Measurements from ENCODE around the gene BTRC. TPM values are rescaled to one million over a fixed set of nuclear protein-coding genes. Genes with fewer than 3 reads are reported as not detected.

BTRC gene
- total RNA-seq, 1 experiment from 2014 or later, result 45.4 TPM

DNA sequence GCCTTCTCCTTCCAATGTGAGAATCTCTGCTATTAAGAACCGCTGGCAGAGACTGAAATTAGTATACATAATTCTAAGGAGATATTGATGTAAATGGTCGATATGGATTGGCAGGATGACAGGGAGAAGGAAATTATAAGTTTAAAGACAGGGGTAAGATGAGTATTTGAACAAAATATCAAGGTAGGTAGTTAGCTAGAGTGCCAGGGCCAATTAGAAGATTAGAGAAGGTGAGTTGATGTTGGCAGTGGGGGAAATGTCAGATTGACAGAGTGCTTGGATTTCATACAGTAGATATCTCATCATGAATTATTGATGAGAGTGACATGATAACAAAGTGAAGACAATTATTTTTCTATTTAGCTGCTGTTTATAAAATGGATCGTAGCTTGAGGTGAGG, 74.1 kb downstream of the BTRC start:
- Histone ChIP-seq H3K27me3 (no peaks in the 10 kb centered on the region), H3K27ac (no peak overlapping the region), H3K4me3 (no peak overlapping the region), H3K36me3 (no peaks in the 10 kb centered on the region), H3K9me3 (replicated peaks) (no peaks in the 10 kb centered on the region), H3K4me1 (no peaks in the 10 kb centered on the region)
- no peak for DNase-seq

DNA sequence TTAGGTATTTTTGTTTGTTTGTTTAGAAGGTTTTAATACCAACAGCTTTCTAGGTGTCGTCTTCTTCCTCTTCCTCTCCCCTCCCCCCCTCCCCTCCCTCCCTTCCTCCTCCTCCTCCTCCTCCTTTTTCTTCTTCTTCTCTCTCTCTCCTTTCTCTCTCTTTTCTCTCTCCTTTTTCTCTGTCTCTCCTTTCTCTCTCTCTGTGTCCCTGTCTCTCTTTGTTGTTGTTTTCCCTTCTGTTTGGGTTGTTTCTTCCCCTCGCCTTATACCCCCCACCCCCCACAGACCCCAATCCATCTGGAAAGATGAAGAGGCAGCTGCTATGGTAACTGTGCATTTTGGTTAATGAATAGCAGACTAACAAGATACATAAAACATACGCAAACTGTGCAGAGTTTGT, 75.5 kb downstream of the BTRC start:
- no peak for DNase-seq
- Histone ChIP-seq H3K4me1 (no peaks in the 10 kb centered on the region), H3K9me3 (replicated peaks) (no peaks in the 10 kb centered on the region), H3K27me3 (no peaks in the 10 kb centered on the region), H3K4me3 (no peak overlapping the region), H3K36me3 (no peaks in the 10 kb centered on the region; the same call in 1 of the 2 replicates), H3K27ac (no peak overlapping the region)

DNA sequence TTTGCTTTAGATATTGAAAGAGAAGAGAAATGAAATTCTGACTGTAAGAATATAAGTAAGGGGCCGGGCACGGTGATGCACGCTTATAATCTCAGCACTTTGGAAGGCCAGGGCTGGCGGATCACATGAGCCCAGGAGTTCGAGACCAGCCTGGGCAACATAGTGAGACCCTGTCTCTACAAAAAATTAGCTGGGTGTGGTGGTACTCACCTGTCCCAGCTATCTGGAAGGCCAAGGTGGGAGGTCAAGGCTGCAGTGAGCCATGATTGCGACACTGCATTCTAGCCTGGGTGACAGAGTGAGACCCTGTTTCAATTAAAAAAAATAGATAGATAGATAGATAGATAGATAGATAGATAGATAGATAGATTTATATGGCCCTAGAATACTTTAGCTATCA, 82.3 kb downstream of the BTRC start:
- H3K27ac ChIP-seq, result no peak overlapping the region
- no peaks in the 10 kb centered on the region for H3K27me3 ChIP-seq
- peaks cover 15% of the 10 kb centered on the region for H3K4me1 ChIP-seq
- no peaks in the 10 kb centered on the region; the same call in 1 of the 2 replicates for H3K36me3 ChIP-seq
- H3K9me3 ChIP-seq (replicated peaks), result no peaks in the 10 kb centered on the region
- H3K4me3 ChIP-seq, result no peak overlapping the region
- no peak for DNase-seq

DNA sequence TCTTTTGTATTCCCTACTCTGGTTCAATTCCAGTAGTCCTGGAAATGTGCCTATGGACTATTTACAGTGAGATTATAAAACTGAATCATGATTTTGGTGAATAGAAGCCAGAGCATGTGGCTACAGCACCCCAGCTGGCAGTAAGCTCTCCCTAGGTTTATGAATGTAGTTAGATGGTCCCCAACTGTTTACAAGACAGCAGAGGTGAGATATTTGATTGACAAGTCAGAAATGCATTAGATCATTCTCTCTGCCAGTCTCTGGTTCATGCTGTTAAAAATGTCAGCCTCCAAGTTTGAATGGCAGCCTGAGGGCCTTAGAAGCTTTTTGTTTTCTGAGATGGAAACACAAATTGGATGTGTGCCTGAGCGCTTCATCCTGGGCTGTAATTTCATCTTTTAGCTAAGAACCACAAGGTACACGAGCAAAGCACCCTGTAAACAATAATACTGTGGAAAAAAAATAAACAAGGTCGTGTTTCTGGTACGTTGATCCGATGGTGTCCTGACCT, 85.0 kb downstream of the BTRC start:
- H3K4me1 ChIP-seq, result peaks cover 21% of the 10 kb centered on the region
- no peak for DNase-seq
- no peaks in the 10 kb centered on the region for H3K27me3 ChIP-seq
- no peaks in the 10 kb centered on the region for H3K9me3 ChIP-seq (replicated peaks)
- H3K4me3 ChIP-seq, result no peak overlapping the region
- H3K36me3 ChIP-seq, result no peaks in the 10 kb centered on the region
- no peak overlapping the region for H3K27ac ChIP-seq

DNA sequence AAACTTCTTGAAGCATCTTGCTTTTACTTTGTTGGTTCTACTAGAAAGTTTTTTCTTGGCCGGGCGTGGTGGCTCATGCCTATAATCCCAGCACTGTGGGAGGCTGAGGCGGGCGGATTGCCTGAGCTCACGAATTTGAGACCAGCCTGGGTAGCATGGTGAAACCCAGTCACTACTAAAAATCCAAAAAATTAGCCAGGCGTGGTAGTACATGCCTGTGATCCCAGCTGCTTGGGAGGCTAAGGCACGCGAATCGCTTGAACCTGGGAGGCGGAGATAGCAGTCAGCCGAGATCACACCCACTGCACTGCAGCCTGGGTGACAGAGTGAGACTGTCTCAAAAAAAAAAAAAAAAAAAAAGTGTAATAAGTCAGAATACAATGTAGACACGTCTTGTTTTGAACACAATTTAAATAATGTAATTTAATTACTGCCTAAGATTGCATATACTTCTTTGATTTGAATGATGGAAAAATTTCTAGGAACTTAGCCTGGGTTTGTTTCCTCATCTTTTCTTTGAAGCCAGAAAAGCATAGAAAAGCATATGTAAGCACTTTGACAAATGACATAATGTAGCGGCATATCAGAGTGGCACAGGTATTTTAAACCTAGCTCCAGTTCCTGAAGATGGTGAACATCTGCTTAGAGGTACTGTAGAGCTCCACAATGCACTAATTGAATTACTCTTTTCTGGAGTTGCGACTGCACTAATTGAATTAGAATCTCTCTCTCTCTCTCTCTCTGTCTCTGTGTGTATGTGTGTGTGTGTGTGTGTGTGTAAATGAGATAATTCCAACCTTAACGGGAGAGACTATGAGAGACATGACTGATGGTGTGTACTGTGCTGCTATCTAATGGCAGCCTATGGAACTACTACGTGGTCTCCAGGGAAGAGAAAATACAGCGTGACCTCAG, 87.8 kb downstream of the BTRC start:
- no peaks in the 10 kb centered on the region for H3K9me3 ChIP-seq (replicated peaks)
- H3K27me3 ChIP-seq, result no peaks in the 10 kb centered on the region
- DNase-seq, result peak; percentile 77 to 94
- H3K36me3 ChIP-seq, result no peaks in the 10 kb centered on the region
- H3K4me1 ChIP-seq, result peaks cover 26% of the 10 kb centered on the region
- peak overlapping the region; percentile 1; the same call in 1 of the 2 replicates for H3K27ac ChIP-seq
- H3K4me3 ChIP-seq, result no peak overlapping the region

DNA sequence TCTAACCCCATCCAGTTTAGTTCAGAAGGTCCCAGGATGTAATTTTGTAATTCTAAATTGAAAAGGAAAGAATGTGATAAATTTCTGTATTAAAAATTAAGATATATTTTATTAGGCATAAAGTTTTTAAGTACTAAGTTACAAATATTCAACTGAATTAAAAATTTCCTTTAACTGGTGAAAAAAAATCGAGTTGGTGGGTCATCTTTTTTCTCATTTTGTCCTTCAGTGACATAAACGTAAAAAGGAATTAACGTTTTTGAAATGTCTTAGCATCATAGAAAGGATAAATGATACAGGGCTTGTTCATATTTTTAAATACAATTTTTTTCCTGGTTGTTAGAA, 88.5 kb downstream of the BTRC start:
- Histone ChIP-seq H3K4me3 (no peak overlapping the region), H3K4me1 (peaks cover 26% of the 10 kb centered on the region), H3K36me3 (no peaks in the 10 kb centered on the region), H3K27me3 (no peaks in the 10 kb centered on the region), H3K9me3 (replicated peaks) (no peaks in the 10 kb centered on the region), H3K27ac (no peak overlapping the region)
- DNase-seq, result no peak

DNA sequence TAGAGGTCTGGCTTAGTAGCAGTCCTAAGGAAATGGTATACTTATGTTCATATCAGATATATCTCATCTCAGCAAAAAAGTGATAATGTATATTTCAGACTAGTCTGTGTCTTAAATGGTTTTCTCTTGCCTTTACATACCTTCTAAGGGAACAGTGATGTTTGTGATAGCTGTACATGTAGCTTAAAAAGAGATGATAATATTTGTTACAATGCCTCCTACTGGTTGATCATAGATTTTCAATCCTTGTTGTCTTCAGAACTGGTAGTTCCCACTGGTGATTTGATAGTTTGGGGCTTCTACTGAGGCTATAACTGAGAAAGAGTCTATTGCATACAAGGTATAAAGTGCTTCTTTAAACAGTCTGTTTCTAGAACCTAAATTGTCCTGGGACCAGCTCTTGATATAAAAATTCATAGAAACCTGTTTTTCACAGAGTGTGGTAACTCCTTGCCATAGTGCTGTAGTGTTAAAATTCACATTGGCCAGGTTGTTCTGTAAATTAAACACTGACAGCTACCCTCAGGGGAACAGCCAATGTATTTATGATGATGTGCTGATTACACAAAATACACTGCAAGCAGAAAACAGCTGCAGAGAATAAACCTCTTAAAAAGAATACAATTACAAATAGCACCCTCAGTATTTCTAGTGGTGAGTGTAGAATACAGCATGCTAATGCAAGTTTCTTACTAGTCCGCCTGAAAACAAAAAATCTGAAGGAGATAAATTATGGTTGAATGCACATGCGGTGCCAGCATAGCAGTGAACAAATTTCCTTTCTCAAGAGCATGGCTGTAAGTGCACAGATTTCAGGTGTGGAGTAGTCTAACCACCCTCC, 90.3 kb downstream of the BTRC start:
- no peaks in the 10 kb centered on the region for H3K36me3 ChIP-seq
- H3K27ac ChIP-seq, result no peak overlapping the region
- DNase-seq, result peak in 1 of 2 experiments; percentile 69
- H3K27me3 ChIP-seq, result no peaks in the 10 kb centered on the region
- H3K9me3 ChIP-seq (replicated peaks), result no peaks in the 10 kb centered on the region
- H3K4me3 ChIP-seq, result no peak overlapping the region
- H3K4me1 ChIP-seq, result peaks cover 33% of the 10 kb centered on the region

DNA sequence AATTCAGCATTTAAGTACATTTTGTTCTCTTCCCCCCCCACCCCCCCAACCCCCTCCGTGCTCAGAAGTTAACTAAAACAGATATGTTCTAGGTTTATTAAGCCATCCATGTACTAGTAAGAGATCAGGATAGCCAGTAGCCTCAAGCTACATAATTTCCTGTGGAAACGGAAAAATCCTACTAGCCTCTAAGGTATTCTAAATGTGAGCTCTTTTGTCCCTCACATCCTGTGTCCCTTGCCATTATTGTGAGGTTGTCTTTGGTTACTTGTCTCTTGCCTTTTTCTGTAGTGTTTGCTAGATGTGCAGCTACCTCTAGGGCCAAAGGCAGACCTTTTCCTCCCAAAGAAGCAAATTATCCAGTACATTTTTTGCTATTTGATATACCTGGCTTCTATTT, 92.1 kb downstream of the BTRC start:
- H3K27me3 ChIP-seq, result no peaks in the 10 kb centered on the region
- no peaks in the 10 kb centered on the region for H3K9me3 ChIP-seq (replicated peaks)
- no peak for DNase-seq

DNA sequence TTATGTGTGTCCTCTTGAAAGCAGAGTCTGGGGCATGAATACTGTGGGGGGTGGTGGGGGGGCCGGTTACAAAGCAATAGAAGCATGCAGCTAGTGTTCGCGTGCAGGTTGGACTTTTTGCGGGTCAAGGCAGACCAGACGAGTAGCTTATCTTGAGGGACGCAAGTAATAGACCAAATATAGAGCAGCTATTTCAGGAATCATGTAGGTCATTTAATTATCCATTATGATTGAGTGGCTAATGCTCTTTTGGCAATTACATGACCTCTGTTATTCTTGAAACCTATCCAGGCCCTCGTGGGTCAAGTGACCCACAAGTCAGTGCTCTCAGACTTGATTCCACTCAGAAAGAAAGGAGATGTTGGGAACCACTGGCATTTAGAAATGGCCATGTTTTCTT, 93.0 kb downstream of the BTRC start:
- no peak overlapping the region for H3K4me3 ChIP-seq
- no peak for DNase-seq
- H3K9me3 ChIP-seq (replicated peaks), result no peaks in the 10 kb centered on the region
- no peaks in the 10 kb centered on the region for H3K36me3 ChIP-seq
- H3K4me1 ChIP-seq, result peaks cover 29% of the 10 kb centered on the region
- no peaks in the 10 kb centered on the region for H3K27me3 ChIP-seq
- no peak overlapping the region for H3K27ac ChIP-seq

More for the DNA sequence above, 92.1 kb downstream of the BTRC start:
- Histone ChIP-seq H3K36me3 (no peaks in the 10 kb centered on the region), H3K4me1 (peaks cover 35% of the 10 kb centered on the region), H3K4me3 (no peak overlapping the region), H3K27ac (no peak overlapping the region)

DNA sequence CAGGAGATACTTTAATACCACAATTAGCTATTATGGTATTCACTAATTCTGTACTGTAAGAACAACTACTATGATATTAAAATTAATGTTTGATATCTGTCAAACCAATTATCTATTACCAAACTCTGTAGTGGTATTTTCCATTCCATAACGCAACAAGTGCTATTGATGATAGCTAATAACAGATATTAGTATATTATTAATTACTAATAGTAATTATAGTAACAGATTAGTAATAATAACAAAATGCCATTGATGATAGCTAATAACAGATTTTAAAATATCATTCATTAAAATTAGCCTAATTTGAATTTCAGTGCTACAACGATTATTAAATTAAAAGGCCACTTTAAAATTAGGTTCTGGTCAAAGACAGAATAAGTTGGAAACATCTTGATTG, 93.5 kb downstream of the BTRC start:
- Histone ChIP-seq H3K9me3 (replicated peaks) (no peaks in the 10 kb centered on the region), H3K27ac (no peak overlapping the region), H3K4me1 (peaks cover 27% of the 10 kb centered on the region), H3K36me3 (no peaks in the 10 kb centered on the region), H3K4me3 (no peak overlapping the region), H3K27me3 (no peaks in the 10 kb centered on the region)
- no peak for DNase-seq

DNA sequence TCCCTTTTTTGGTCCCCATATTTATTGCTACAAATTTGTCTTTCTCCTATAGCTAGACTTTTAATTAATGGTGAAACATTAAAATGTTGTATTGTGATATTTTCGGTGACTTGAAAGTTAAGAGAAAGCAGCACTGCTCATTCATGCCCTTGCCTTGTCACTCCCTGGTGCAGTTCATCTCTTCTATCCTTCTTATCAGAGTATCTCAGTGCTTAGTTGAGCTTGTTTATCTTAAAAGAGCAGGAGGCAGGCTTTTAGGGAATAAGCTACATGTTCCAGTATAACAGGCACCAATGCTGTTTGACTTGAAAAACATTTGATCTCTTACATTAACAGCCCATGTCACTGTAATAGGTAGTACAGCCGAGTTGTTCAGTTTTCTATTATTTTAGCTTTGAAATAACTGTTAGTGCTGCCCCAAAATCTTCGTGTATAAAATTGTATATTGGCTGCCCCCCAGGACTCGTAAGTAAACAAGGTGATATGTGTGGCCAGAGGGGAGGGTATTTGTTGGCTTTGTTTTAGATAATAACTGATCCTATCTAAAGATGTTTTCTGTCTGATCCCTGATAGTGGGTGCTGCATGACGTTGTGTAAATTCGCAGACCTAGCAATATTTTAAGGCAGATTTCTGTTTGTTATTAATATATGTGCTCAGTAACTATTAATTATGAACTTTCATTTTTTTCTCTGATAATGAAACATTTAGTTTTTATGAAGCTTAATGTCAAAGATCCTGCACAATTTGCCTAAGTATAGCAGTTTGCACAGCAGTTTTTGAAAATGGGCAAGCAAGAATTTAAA, 96.5 kb downstream of the BTRC start:
- H3K4me1 ChIP-seq, result peaks cover 41% of the 10 kb centered on the region
- no peak overlapping the region for H3K27ac ChIP-seq
- no peaks in the 10 kb centered on the region for H3K27me3 ChIP-seq
- no peak for DNase-seq
- no peak overlapping the region for H3K4me3 ChIP-seq
- H3K36me3 ChIP-seq, result no peaks in the 10 kb centered on the region
- H3K9me3 ChIP-seq (replicated peaks), result no peaks in the 10 kb centered on the region

DNA sequence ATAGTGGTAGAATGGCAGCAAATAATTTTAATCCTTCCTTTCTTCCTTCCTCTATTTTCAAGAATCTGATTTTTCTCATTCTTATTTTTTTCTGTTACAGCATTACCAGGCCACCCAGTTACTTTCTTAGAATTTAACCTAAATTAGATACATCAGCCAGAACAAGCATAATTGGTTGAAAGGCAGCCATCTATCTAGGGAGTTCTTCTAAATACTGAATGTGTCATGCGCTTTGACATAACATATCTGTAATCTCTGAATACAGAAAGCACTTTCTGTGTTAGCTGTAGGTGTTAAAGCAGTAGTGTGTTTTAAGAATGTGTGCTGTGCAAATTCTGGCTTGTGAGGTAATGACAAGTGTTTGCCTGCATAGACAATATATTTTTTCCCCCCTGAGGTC, 97.3 kb downstream of the BTRC start:
- Histone ChIP-seq H3K9me3 (replicated peaks) (no peaks in the 10 kb centered on the region), H3K4me3 (no peak overlapping the region), H3K36me3 (no peaks in the 10 kb centered on the region), H3K27ac (no peak overlapping the region), H3K4me1 (peaks cover 41% of the 10 kb centered on the region), H3K27me3 (no peaks in the 10 kb centered on the region)
- no peak for DNase-seq

DNA sequence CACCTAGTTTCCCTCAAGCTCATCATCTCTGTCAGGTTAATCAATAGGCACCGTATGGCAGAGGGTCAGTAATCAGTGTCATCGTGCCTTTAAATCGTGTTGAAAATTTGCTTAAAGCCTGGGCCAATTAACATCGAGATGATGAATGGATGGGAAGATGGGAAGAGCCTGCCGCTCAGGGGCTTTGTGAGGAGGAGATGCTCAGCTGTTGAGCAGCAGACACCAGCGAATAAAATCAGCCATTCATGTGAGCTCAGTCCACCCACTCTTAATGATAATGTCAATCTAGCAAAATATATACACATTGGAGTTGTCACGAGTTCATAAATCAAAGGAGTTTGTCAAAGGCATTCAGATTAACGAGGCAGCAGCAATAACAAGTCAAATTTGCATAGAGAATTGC, 97.7 kb downstream of the BTRC start:
- no peak overlapping the region for H3K4me3 ChIP-seq
- H3K4me1 ChIP-seq, result peaks cover 41% of the 10 kb centered on the region
- no peak overlapping the region for H3K27ac ChIP-seq
- no peaks in the 10 kb centered on the region for H3K27me3 ChIP-seq
- DNase-seq, result no peak
- no peaks in the 10 kb centered on the region for H3K36me3 ChIP-seq
- no peaks in the 10 kb centered on the region for H3K9me3 ChIP-seq (replicated peaks)

DNA sequence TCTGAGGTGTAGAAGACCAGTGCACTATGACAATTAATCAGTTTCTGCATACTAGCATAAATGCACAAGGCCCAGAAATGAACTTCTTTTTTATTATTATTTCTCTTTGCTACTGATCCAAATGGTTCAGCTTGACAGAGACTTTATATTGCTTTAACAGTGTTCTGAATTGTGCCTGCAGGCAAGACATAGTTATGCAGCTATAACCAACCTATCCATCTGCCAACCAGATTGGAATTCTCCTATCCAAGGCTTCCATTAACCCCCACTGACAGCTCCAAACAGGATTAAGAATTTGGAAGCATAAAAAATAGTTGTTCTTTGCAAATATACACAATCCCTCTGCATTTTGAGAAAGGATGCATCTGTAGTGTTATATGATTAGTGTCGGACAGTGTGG, 98.2 kb downstream of the BTRC start:
- no peaks in the 10 kb centered on the region for H3K36me3 ChIP-seq
- H3K27ac ChIP-seq, result no peak overlapping the region
- no peak overlapping the region for H3K4me3 ChIP-seq
- no peaks in the 10 kb centered on the region for H3K27me3 ChIP-seq
- no peaks in the 10 kb centered on the region for H3K9me3 ChIP-seq (replicated peaks)
- peaks cover 41% of the 10 kb centered on the region for H3K4me1 ChIP-seq
- DNase-seq, result no peak

Measured in SJCRH30 (cell line).